Stimulated activated CD8-positive, alpha-beta memory T cell treated with anti-CD3 and anti-CD28 coated beads, Interleukin-12 subunit alpha, Interleukin-12 subunit beta, amount 100 ng/mL, for 24 hours (primary cell): ENCODE data around the gene LRFN2.

Experiments
- DNase-seq: peaks from one replicate; pipeline ENCODE4 v3.0.0-alpha.2; 2020; ENCODE audit errors: extremely low read depth

The LRFN2 gene

GRCh38 chr6:40586369-40587201 lies 579 bp downstream of the LRFN2 start:
- no peak for DNase-seq

DNA sequence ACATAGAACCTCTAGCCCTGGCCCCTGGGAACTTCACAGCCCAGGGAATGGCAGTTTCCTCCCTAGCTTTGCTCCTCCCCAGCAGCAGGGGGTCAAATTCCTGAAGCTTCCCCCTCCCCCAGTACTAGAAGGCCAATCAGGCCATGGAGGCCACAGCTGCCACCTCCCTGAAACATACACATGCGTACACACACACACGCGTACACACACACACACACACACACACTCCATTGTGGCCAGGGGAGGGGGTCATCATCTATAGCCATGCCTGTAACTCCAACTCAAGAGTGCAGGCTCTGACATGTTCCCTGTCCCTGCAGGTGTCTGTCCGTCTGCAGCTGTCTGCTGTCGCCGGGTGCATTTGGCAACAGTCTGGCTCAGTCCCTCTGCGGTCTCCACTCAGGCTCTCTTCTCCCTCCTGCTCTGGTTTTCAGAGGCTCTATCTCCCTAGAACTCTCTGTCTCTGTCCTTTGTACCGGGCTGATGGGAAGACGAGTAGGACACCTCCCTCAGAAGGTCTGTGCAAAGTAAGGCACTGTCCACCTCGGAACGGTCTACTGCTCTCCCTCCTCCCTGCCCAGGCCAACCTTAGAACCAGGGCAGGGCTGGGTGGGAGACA lies 1.4 kb downstream of the LRFN2 start:
- DNase-seq, result no peak

- no peak for DNase-seq
Observed at GRCh38 chr6:40585223-40585622, 1.9 kb downstream of the LRFN2 start.

DNA sequence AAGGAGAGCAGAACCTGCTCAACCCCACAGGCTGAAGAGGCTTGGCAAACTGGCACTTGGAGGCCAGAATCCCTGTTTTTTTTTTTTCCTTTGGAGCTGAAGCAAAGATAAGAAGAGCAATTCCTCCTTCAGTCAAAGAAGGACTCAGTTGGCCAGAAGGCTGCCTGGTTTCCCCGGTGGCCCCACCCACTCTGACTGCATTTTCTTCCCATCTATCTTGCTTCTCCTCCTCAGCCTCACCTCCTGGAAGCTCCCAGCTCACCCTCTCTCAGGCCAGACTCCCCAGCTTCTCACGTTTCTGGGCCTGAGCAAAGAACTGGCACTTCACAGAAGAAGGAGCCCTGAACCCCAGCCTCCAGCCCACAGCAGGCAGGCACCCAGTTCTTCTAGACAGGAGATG lies 2.4 kb downstream of the LRFN2 start:
- DNase-seq, result no peak

- DNase-seq, result no peak
Observed at GRCh38 chr6:40583709-40584108, 3.5 kb downstream of the LRFN2 start.

GRCh38 chr6:40582892-40583291 lies 4.3 kb downstream of the LRFN2 start:
- DNase-seq, result no peak

DNA sequence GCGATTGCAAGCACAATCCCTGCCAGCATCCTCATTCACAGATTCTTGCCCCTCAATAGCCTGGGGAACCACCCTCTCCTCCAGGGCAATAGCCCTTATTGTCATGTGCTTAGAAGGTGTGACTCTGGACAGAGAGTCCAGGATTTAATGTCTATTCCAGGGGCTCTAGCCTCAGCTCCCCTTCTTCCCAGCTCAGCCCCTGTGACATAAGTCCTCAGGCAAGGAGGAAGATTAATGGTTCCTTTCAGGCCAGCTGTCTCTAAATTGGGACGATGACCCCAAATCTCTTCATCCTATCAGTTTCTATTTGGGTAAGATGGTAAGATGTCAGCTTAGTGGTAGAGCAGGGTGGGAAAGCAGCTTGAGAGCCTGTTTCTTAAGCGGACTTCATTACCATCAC lies 8.1 kb downstream of the LRFN2 start:
- DNase-seq, result no peak

DNA sequence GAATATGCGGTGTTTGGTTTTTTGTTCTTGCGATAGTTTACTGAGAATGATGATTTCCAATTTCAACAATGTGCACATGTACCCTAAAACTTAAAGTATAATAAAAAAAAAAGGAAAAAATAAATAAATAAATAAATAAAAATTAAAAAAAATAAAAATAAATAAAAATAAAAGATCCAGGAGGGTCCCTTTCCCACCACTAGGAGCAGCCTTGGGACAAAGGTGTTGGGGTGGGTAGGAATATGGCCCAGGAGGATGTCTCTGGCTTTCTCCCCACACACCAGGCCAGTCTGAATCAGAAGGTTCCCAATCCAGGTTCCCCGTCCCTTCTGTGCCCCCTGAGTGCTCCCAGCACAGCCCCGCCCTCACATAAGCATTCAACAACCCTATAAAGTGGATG lies 9.5 kb downstream of the LRFN2 start:
- no peak for DNase-seq

DNA sequence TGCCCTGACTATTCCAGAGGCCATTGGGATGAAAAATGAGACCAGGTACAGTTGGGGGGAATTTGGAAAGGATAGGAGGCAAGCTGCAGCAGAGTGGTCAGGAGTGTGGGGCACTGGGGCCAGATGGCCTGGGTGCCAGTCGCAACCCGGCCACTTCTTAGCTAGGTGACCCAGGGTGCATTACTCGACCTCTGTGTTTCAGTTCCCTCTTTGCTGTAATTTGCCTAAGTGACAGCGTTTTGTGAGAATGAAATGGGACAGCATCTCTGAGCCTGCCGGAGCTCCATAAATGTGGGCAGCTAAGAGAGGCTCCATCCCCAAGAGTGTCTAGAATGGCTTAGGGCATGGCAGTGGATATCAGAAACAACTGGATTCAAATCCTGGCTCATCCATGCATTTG lies 13.9 kb downstream of the LRFN2 start:
- DNase-seq, result no peak

GRCh38 chr6:40569162-40569910 lies 17.8 kb downstream of the LRFN2 start:
- no peak for DNase-seq

DNA sequence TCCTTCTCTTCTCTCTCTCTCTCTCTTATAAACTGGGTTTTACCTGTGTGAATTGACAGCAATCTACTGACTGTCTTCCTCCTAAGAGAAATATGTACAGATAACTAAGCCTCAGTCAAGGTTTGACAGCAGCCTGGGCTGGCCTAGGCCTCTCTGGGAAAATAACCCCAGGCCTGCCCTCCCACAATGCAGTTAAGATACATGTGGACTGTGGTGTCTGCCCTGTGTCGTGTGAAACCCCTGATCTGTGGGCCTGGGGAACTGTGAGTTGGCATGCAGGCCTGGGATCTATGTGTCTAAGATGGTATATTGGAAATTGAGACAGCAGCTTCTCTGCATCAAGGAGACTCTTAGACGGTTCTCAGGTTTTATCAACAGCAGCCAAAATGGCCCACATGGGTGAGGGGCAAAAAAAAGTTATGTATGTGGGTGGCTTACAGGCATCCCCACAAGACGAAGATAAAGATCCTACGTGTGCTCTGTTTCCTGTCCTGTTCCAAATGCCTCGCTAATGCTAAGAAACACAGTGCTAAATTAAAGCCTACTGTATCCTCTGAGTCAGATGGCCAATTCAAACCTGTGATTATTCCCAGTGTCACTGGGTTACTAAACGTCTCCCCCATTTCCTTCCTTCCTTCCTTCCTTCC lies 19.0 kb downstream of the LRFN2 start:
- DNase-seq, result no peak

GRCh38 chr6:40563111-40563510 lies 24.1 kb downstream of the LRFN2 start:
- DNase-seq, result no peak

GRCh38 chr6:40559056-40559455 lies 28.1 kb downstream of the LRFN2 start:
- no peak for DNase-seq

DNA sequence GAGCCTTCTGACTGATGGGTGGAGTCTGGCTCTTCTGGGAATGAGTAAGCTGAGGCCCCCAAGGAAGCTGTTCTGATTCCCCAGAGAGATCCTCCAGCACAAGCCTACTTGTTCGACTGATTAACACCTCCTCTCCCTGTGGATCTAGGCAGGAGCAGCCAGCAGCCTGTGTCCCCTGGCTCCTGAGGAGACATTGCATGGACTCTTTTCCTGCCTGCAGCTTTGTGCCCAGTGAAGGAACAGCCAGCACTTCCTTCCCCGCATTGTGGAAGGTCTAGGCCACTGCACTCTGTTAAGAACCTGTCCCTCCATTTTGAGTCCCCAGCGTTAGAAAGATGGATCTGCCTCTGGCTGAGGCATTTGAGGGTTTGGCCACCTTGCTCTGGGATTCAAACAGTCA lies 29.1 kb downstream of the LRFN2 start:
- no peak for DNase-seq

DNA sequence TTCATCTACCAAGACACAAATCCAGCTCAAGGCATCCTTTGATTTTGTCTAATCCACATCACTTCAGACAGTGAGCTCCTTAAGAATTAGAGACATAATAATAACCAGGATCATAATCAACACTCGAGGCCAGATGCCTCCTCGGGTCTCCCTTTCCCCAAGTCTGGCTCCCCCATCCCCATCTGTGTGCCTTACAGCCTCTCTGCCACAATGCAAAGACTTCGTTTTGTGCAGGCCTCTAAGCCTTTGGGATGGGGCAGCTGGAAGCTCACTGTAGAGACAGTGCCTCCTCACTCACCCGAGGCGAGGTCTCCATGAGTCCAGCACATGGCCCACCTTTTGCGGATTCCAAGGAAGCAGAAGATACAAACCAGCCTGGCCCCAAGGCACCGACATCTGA lies 30.3 kb downstream of the LRFN2 start:
- no peak for DNase-seq

DNA sequence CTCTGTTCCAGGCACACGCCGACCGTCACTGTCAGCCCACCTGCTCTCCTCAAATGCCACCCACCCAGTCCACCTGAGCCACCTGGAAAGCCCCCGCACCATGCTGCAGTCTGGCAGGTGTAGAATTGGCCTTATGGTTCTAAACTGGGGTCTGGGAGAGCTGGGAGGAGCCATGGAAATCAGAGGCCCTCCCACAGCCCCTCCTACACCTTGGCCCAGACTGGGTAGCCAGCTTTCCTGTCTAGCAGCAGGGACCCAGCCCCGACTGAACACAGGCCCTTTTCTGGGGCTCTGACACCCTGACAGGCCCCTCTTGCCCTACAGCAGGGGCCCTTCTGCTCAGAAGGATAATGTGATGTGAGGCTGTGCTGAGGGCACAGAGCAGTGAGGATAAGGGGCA lies 31.1 kb downstream of the LRFN2 start:
- DNase-seq, result no peak

GRCh38 chr6:40555092-40555491 lies 32.1 kb downstream of the LRFN2 start:
- DNase-seq, result no peak

- no peak for DNase-seq
Observed at GRCh38 chr6:40552941-40553340, 34.2 kb downstream of the LRFN2 start.

GRCh38 chr6:40551966-40552505 lies 35.1 kb downstream of the LRFN2 start:
- no peak for DNase-seq

- no peak for DNase-seq
Observed at GRCh38 chr6:40550202-40551101, 36.7 kb downstream of the LRFN2 start.

- no peak for DNase-seq
Observed at GRCh38 chr6:40545954-40546353, 41.2 kb downstream of the LRFN2 start.
